HCT116 (cell line): ENCODE data around the gene RELA. TPM values are rescaled to one million over a fixed set of nuclear protein-coding genes. Genes with fewer than 3 reads are reported as not detected.

Experiments
- ATAC-seq: fragments of 200-7000 bp; cut with Tn5 transposase; 2 replicates; pipeline ENCODE4 v1.9.1; 2020; ENCODE audit warnings: mild to moderate bottlenecking, moderate library complexity
- BruUV-seq: library from RNA; stranded (reverse); fragments of 400-500 nt; replicated peaks from 2 replicates; lab custom pipeline; 2021; lab: Mats Ljungman, UMichigan
- CTCF ChIA-PET: fragments of 300-600 bp; sonication (Branson Sonifier 250); formaldehyde crosslinking; loops from one replicate; lab custom pipeline; 2021; ENCODE audit warnings: antibody characterized with exemption; lab: Charles Lee
- POLR2A ChIA-PET: fragments of 300-600, 350-600 bp; sonication (Branson Sonifier 250); formaldehyde crosslinking; loops from one replicate; lab custom pipeline; 2021; ENCODE audit warnings: antibody characterized with exemption; lab: Charles Lee
- RAD21 ChIA-PET, 2 experiments: fragments of 300-600 bp; sonication (Branson Sonifier 250); formaldehyde crosslinking; loops; one replicate each; lab custom pipeline; 2023; ENCODE audit warnings: low total read pairs in 2 of 2; ENCODE audit not compliant: uncharacterized antibody in 2 of 2, unreplicated experiment in 2 of 2, low non-redundant PET in 1 of 2; lab: Charles Lee
- DNase-seq: peaks from one replicate; pipeline ENCODE4 v3.0.0-alpha.2; 2010; ENCODE audit warnings: low read depth, low spot score
- H2AFZ ChIP-seq: fragments of 200-600 bp; shearing (Covaris generic), sonication (generic); 2 replicates; pipeline ENCODE4 v1.6.1; 2017; ENCODE audit warnings: low read depth, mixed run types, mixed read lengths, antibody characterized with exemption, low read length; ENCODE audit not compliant: poor library complexity, severe bottlenecking
- H3K27ac ChIP-seq: 2 replicates; pipeline ENCODE4 v1.5.1; 2012; ENCODE audit warnings: low read depth, low read length
- H3K27me3 ChIP-seq: fragments of 200-600 bp; sonication (generic); 2 replicates; pipeline ENCODE4 v1.6.1; 2016; ENCODE audit warnings: mixed run types, low read length, mixed read lengths; ENCODE audit not compliant: insufficient read depth
- H3K36me3 ChIP-seq, 2 experiments: fragments of 200-500 bp in 1 of 2; fragments of 200-600 bp in 1 of 2; sonication (Bioruptor generic) in 1 of 2; sonication (generic) in 1 of 2; 2 replicates each; pipeline versions ENCODE4 v1.5.1 to v1.6.1; 2014 to 2016; ENCODE audit warnings: low read length in 2 of 2, inconsistent platforms in 1 of 2, mixed read lengths in 1 of 2, mixed run types in 1 of 2; ENCODE audit not compliant: insufficient read depth in 2 of 2, control insufficient read depth in 1 of 2
- H3K4me1 ChIP-seq, 2 experiments: fragments of 200-600 bp in 1 of 2; sonication (generic) in 1 of 2; 2 replicates each; pipeline versions ENCODE4 v1.5.1 to v1.6.1; 2012 to 2017; ENCODE audit warnings: low read length in 2 of 2, inconsistent platforms in 1 of 2, mild to moderate bottlenecking in 1 of 2, mixed read lengths in 1 of 2, mixed run types in 1 of 2, moderate library complexity in 1 of 2; ENCODE audit not compliant: insufficient read depth in 2 of 2, control insufficient read depth in 1 of 2
- H3K4me2 ChIP-seq: fragments of 200-600 bp; sonication (generic); 2 replicates; pipeline ENCODE4 v1.6.1; 2017; ENCODE audit warnings: mixed run types, low read length, mixed read lengths
- H3K4me3 ChIP-seq, 2 experiments: fragments of 200-600 bp in 1 of 2; sonication (generic) in 1 of 2; replicated peaks in 1 of 2; 2 replicates each; pipeline ENCODE4 v1.5.1; 2011 to 2016; ENCODE audit warnings: low read length in 2 of 2, control low read depth in 1 of 2, low read depth in 1 of 2, mild to moderate bottlenecking in 1 of 2, mixed read lengths in 1 of 2, mixed run types in 1 of 2
- H3K79me2 ChIP-seq: fragments of 200-600 bp; sonication (generic); 2 replicates; pipeline ENCODE4 v1.6.1; 2017; ENCODE audit warnings: mild to moderate bottlenecking, mixed run types, low read length, moderate library complexity, mixed read lengths; ENCODE audit not compliant: insufficient read depth
- H3K9ac ChIP-seq: fragments of 200-600 bp; sonication (generic); 2 replicates; pipeline ENCODE4 v1.6.1; 2016; ENCODE audit warnings: low read length, mixed read lengths
- H3K9me2 ChIP-seq: fragments of 200-600 bp; sonication (generic), shearing (Covaris generic); 2 replicates; pipeline ENCODE4 v1.6.1; 2017; ENCODE audit warnings: mixed run types, mild to moderate bottlenecking, moderate library complexity; ENCODE audit not compliant: insufficient read depth
- H3K9me3 ChIP-seq, 2 experiments: fragments of 200-500 bp in 1 of 2; fragments of 200-600 bp in 1 of 2; sonication (Bioruptor generic) in 1 of 2; sonication (generic) in 1 of 2; 2 replicates each; pipeline ENCODE4 v1.6.1; 2014 to 2017; ENCODE audit warnings: low read length in 2 of 2, mixed read lengths in 2 of 2, inconsistent platforms in 1 of 2, low read depth in 1 of 2, mild to moderate bottlenecking in 1 of 2, mixed run types in 1 of 2, moderate library complexity in 1 of 2; ENCODE audit not compliant: control insufficient read depth in 1 of 2, insufficient read depth in 1 of 2
- H4K20me1 ChIP-seq: fragments of 200-600 bp; sonication (generic), shearing (Covaris generic); 2 replicates; pipeline ENCODE4 v1.6.1; 2017; ENCODE audit warnings: mixed run types, mild to moderate bottlenecking, moderate library complexity; ENCODE audit not compliant: insufficient read depth
- ATF3 ChIP-seq: IDR thresholded peaks from 2 replicates; pipeline ENCODE4 v1.6.1; 2012
- CBX3 ChIP-seq: IDR thresholded peaks from 2 replicates; pipeline ENCODE4 v1.6.1; 2012; ENCODE audit warnings: low read depth
- CEBPB ChIP-seq: IDR thresholded peaks from 2 replicates; pipeline ENCODE4 v1.6.1; 2012; ENCODE audit warnings: low read depth
- EGR1 ChIP-seq: IDR thresholded peaks from 2 replicates; pipeline ENCODE4 v1.6.1; 2012; ENCODE audit warnings: low read depth
- ELF1 ChIP-seq: IDR thresholded peaks from 2 replicates; pipeline ENCODE4 v1.6.1; 2012; ENCODE audit warnings: low read depth, borderline replicate concordance
- EZH2phosphoT487 ChIP-seq: fragments of 200-600 bp; IDR thresholded peaks from 2 replicates; pipeline ENCODE4 v1.6.1; 2018; ENCODE audit warnings: antibody characterized with exemption, borderline replicate concordance
- FOSL1 ChIP-seq: IDR thresholded peaks from 2 replicates; pipeline ENCODE4 v1.6.1; 2012; ENCODE audit warnings: low read depth
- JUND ChIP-seq: IDR thresholded peaks from 2 replicates; pipeline ENCODE4 v1.6.1; 2012
- POLR2A ChIP-seq: IDR thresholded peaks from 2 replicates; pipeline ENCODE4 v1.7.0; 2011; ENCODE audit warnings: borderline replicate concordance; ENCODE audit not compliant: insufficient read depth, insufficient read length; ENCODE audit errors: extremely low read depth
- POLR2AphosphoS5 ChIP-seq: IDR thresholded peaks from 2 replicates; pipeline ENCODE4 v1.6.1; 2011; ENCODE audit warnings: mild to moderate bottlenecking, low read depth, low read length, moderate library complexity
- REST ChIP-seq: IDR thresholded peaks from 2 replicates; pipeline ENCODE4 v1.6.1; 2012; ENCODE audit warnings: low read depth
- SIN3A ChIP-seq: IDR thresholded peaks from 2 replicates; pipeline ENCODE4 v1.6.1; 2012; ENCODE audit warnings: low read depth
- SP1 ChIP-seq: IDR thresholded peaks from 2 replicates; pipeline ENCODE4 v1.6.1; 2012; ENCODE audit warnings: low read depth
- SRF ChIP-seq: IDR thresholded peaks from 2 replicates; pipeline ENCODE4 v1.6.1; 2012; ENCODE audit warnings: low read depth
- TCF7L2 ChIP-seq: IDR thresholded peaks from 2 replicates; pipeline ENCODE4 v1.7.0; 2011; ENCODE audit warnings: borderline replicate concordance, inconsistent platforms; ENCODE audit not compliant: insufficient read depth, insufficient read length; ENCODE audit errors: extremely low read depth
- YY1 ChIP-seq: IDR thresholded peaks from 2 replicates; pipeline ENCODE4 v1.6.1; 2011; ENCODE audit warnings: low read length, low read depth, moderate library complexity, mild to moderate bottlenecking; ENCODE audit not compliant: insufficient replicate concordance; ENCODE audit errors: extremely low read depth
- ZNF274 ChIP-seq: fragments of 200-500 bp; sonication (Bioruptor generic); IDR thresholded peaks from 2 replicates; pipeline ENCODE4 v1.6.1; 2014; ENCODE audit warnings: mild to moderate bottlenecking, low read depth, low read length, inconsistent platforms
- intact Hi-C: fragments of 100-400 bp; cut with micrococcal nuclease; formaldehyde crosslinking; loops from 2 replicates; pipeline ENCODE4 v1.10.0; 2022
- total RNA-seq: library from RNA; stranded (reverse); gene quantifications from one replicate; pipeline ENCODE4 v1.2.1, GENCODE V29; 2021; ENCODE audit not compliant: unreplicated experiment
- TF ChIP-seq, protein P1 (sequence below), 3 experiments: fragments of 200-600 bp in 1 of 3; sonication (generic) in 1 of 3; IDR thresholded peaks in 2 of 3; conservative IDR thresholded peaks in 1 of 3; 2 replicates each; pipeline ENCODE4 v1.5.1; 2012 to 2017; ENCODE audit warnings: low read depth in 2 of 3, low read length in 2 of 3, antibody characterized with exemption in 1 of 3, borderline replicate concordance in 1 of 3, control low read depth in 1 of 3, mild to moderate bottlenecking in 1 of 3, mixed read lengths in 1 of 3, mixed run types in 1 of 3, moderate library complexity in 1 of 3; ENCODE audit not compliant: insufficient read depth in 1 of 3
- TF ChIP-seq, protein P2 (sequence below): IDR thresholded peaks from 2 replicates; pipeline ENCODE4 v1.6.1; 2012

The RELA gene
- total RNA-seq, 1 experiment from 2014 or later, result 78.5 TPM

- ChIA-PET RAD21 (no interaction called here), CTCF (no interaction called here), POLR2A (no interaction called here)
- H3K27ac ChIP-seq, result no peak overlapping the region; the same call in 1 of the 2 replicates
- peak overlapping the region; percentile 67 for H3K4me2 ChIP-seq
- H3K27me3 ChIP-seq, result no peaks in the 10 kb centered on the region
- no peaks in the 10 kb centered on the region for H3K9me3 ChIP-seq
- H3K79me2 ChIP-seq, result peaks cover 60% of the 10 kb centered on the region
- intact Hi-C loops, result no loop called here
- no peak for DNase-seq
- H3K4me3 ChIP-seq, result no peak overlapping the region
- peaks cover 0 to 6% of the 10 kb centered on the region in 2 experiments; a peak in 2 of 4 replicates for H3K36me3 ChIP-seq
- BruUV-seq, result no TSS peak
- H3K9ac ChIP-seq, result 0 out of 2 replicates have a peak overlapping the region, but pooled peaks have one; percentile 84
- ATAC-seq, result no peak
- peaks cover 11 to 60% of the 10 kb centered on the region in 2 experiments for H3K4me1 ChIP-seq
- TF ChIP-seq SP1 (no peak), REST (no peak), CEBPB (no peak), EZH2phosphoT487 (no peak), ATF3 (no peak), EGR1 (no peak), SRF (no peak), TCF7L2 (no peak), SIN3A (no peak), ZNF274 (no peak), JUND (no peak), CBX3 (no peak), YY1 (no peak), POLR2A (no peak), POLR2AphosphoS5 (no peak), FOSL1 (no peak), ELF1 (no peak)
- TF ChIP-seq, protein P1, sequence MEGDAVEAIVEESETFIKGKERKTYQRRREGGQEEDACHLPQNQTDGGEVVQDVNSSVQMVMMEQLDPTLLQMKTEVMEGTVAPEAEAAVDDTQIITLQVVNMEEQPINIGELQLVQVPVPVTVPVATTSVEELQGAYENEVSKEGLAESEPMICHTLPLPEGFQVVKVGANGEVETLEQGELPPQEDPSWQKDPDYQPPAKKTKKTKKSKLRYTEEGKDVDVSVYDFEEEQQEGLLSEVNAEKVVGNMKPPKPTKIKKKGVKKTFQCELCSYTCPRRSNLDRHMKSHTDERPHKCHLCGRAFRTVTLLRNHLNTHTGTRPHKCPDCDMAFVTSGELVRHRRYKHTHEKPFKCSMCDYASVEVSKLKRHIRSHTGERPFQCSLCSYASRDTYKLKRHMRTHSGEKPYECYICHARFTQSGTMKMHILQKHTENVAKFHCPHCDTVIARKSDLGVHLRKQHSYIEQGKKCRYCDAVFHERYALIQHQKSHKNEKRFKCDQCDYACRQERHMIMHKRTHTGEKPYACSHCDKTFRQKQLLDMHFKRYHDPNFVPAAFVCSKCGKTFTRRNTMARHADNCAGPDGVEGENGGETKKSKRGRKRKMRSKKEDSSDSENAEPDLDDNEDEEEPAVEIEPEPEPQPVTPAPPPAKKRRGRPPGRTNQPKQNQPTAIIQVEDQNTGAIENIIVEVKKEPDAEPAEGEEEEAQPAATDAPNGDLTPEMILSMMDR (IDR thresholded peaks at IDR 0.05 in 2 of 3, conservative IDR thresholded peaks at IDR 0.05 in 1 of 3; ENCODE audit: borderline replicate concordance in 1 of 3, insufficient read depth in 1 of 3, low read depth in 2 of 3, low read length in 2 of 3), result no peak
- TF ChIP-seq, protein P2, sequence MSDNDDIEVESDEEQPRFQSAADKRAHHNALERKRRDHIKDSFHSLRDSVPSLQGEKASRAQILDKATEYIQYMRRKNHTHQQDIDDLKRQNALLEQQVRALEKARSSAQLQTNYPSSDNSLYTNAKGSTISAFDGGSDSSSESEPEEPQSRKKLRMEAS, result no peak
- H3K9me2 ChIP-seq, result no peaks in the 10 kb centered on the region
- H4K20me1 ChIP-seq, result no peaks in the 10 kb centered on the region
- no peak overlapping the region for H2AFZ ChIP-seq
Measured at GRCh38 chr11:65611758-65612603, 50.7 kb downstream of the RELA start.
